ENCODE measurements around the gene PLA1A.

PLA1A gene

GRCh38 chr3:119637679-119638477 is 40.2 kb downstream of the PLA1A start:
- DNase-seq (ENCODE audit: low read depth), result no peak

- no peak for DNase-seq (ENCODE audit: low read depth)
Observed at GRCh38 chr3:119639494-119640350, 42.0 kb downstream of the PLA1A start.

- DNase-seq (ENCODE audit: low read depth), result no peak
Observed at GRCh38 chr3:119641416-119641815, 43.7 kb downstream of the PLA1A start.

- DNase-seq (ENCODE audit: low read depth), result no peak
Observed at GRCh38 chr3:119642746-119643473, 45.2 kb downstream of the PLA1A start.

- no peak for DNase-seq (ENCODE audit: low read depth)
Observed at GRCh38 chr3:119643528-119643927, 45.8 kb downstream of the PLA1A start.

DNA sequence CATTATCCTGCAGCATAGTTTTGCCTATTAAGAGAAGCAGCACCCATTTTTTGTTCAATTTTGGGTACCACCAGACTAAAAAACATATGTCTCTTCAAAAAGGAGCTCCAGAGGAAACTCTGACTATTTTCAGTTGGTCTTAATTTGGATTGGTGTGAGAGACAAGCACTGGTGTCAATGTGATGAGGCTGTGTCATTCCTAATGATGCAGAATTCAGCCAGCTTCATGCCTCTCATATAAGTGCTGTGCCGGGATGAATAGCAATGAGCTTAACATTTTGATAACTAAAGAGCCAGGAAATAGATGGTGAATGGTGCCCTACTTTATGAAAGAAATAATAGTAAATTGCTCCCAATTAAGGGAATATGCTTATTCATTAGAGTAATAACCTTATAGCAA is 46.8 kb downstream of the PLA1A start:
- no peak for DNase-seq (ENCODE audit: low read depth)

- no peak for DNase-seq (ENCODE audit: low read depth)
Observed at GRCh38 chr3:119645813-119646212, 48.1 kb downstream of the PLA1A start.

DNA sequence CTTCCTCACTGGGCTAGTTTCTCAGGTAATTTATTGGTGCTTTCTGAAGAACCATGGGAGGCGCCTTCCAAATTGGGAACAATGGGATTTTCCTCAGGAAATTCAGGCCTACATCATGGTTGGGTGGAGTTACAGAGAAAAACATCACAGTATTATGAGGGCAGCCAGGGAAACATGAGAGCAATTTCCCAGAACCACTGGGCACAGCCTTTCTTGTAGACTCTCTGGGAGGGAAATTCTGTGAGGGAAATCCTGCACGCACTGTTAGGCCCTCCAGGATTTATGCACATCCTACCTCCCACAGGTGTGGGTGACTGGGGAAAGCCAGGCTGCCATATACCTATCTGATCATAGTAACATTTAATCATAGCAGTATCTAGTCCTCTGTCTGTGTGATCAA is 49.5 kb downstream of the PLA1A start:
- no peak for DNase-seq (ENCODE audit: low read depth)

- DNase-seq (ENCODE audit: low read depth), result no peak
Observed at GRCh38 chr3:119647843-119648575, 50.3 kb downstream of the PLA1A start.

GRCh38 chr3:119649761-119650160 is 52.1 kb downstream of the PLA1A start:
- DNase-seq (ENCODE audit: low read depth), result no peak

GRCh38 chr3:119652306-119653033 is 54.8 kb downstream of the PLA1A start:
- no peak for DNase-seq (ENCODE audit: low read depth)

DNA sequence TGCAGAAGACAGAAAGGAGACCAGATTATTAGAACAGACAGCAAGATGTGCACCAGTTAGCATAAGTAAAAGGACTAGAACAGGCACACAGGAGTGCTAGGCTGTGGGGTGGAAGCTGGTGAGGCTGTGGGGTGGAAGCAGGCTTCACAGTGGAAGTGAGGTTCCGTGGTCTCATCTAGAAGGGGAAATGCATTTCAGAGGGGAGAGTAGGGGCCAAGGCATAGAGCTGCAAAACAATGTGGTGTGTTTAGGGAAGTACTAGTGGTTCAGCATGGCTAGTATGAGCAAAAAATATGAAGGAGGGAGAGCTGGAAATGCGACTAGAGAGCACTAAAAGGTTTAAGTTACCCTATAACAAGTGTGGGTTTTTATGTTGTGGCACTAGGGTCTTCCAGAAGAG is 56.2 kb downstream of the PLA1A start:
- no peak for DNase-seq (ENCODE audit: low read depth)

GRCh38 chr3:119657887-119658702 is 60.4 kb downstream of the PLA1A start:
- DNase-seq (ENCODE audit: low read depth), result no peak

- DNase-seq (ENCODE audit: low read depth), result no peak
Observed at GRCh38 chr3:119658994-119659393, 61.3 kb downstream of the PLA1A start.

- no peak for DNase-seq (ENCODE audit: low read depth)
Observed at GRCh38 chr3:119659606-119660291, 62.1 kb downstream of the PLA1A start.

GRCh38 chr3:119660474-119661440 is 63.1 kb downstream of the PLA1A start, which contains the start of gene POPDC2:
TSS of gene POPDC2 (minus strand) at chr3:119660589. CDS start at chr3:119660423, 166 bp downstream.
- DNase-seq (ENCODE audit: low read depth), result no peak

DNA sequence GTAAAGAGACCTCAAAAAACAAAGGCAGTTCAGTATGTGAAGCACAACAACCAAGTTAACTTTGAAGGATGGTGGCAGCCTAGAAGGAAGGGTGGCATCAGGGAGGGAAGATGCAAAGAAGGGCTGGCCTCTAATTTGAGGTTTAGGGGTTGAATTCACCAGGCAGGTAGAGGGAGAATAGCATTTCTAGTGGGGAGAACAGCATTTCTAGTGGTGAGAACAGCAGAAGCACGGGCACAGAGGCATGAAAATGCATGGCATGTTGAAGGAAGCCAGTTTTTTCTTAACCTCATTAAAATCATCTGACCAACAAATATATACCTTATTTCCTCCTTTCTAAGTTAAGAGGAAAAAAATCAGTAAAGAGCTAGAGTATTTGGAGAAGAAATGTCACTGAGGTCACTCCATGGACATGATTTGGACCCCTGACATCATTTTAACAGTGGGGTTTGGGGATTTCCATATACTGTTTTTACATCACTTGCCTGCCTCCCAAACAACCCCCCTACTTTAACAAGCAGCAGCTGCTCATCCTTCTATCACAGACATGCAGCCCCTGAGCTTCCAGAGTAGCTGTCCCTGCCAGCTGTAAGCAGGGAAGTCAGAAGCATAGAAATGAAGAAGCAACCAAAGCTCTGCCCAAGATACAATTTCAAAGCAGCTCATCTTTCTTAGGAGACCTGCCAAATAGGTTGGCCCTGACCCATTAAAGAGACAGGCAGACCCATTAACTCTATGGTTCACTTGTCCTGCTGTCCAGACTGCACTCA is 65.1 kb downstream of the PLA1A start:
- DNase-seq (ENCODE audit: low read depth), result no peak

GRCh38 chr3:119663885-119664284 is 66.2 kb downstream of the PLA1A start:
- DNase-seq (ENCODE audit: low read depth), result no peak
